ENCODE results near the gene SFRP2. TPM values are rescaled to one million over a fixed set of nuclear protein-coding genes. Genes with fewer than 3 reads are reported as not detected.
A peak's percentile ranks its signal among the peaks of the same experiment; 100 is the strongest.

Gene SFRP2
- total and polyA plus RNA-seq, 2 of the 4 experiments (the other 2 are of a cell fraction), result not detected

DNA sequence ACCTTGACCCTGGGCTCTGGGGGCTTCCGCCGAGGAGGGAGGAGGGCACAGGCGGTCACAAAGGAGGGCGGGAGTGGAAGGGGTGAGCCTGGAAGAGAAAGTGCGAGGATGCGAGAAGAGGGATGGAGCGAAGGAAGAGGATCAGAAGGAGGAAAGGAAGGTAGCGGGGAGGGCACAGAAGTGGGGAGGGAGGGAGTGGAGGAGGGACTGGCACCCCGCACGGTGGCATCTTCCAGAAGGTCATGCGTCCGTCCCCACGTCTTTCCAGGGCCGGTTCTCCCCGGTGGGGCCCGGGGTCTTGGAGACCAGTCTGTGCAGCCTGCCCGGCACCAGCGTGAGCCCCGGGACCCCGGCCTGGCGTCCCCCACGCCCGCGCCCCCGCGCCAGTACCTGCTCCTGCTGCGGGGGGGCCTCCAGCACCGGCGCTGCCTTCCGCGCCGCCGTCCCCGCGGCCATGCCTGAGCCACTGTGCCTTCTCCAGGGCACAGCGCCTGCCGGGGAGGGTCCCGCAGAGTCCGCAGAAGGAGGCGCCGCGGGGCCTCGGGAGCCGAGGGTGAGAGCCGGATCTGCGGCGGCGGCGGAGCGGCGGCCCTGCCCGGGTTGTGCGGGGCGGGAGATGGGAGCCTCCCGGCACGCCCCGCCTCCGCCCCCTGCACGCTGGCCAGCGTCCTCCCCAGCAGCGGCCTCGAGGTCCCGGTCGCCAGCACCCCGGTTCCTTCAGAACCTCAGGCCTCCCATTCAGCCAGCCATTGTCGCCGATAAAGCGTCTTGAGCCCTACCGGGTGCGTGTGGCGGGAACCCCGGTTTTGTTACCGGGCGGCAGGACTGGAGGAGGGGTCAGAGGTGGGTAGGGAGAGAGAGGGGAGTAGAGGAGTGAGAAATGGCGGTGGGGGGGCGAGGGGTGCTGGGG, 29.2 kb downstream of the SFRP2 start, which contains the start of gene RNF175:
Gene RNF175 (minus strand): TSS at position 618 of the 910 bp plus-strand sequence. CDS start 162 bp downstream, at position 456.
- TF ChIP-seq MAFK (IDR thresholded peaks at IDR 0.05; ENCODE audit: low read depth, low read length), result no peak
- no TSS peak for BruUV-seq (replicated peaks)
- Histone ChIP-seq H2BK5ac (ENCODE audit: low read depth, low read length, poor library complexity, severe bottlenecking) (no peak within 1 kb of the TSS), H3K27me3 (ENCODE audit: control insufficient read depth, insufficient read depth, low read length) (peaks cover 33% of the 10 kb centered on the region), H3K9ac (ENCODE audit: low read depth, low read length) (no peak within 1 kb of the TSS), H3K18ac (ENCODE audit: low read depth, low read length) (no peak within 1 kb of the TSS), H4K8ac (ENCODE audit: low read depth in 2 of 2, low read length in 2 of 2) (no peak within 1 kb of the TSS), H3K14ac (replicated peaks; ENCODE audit: low read depth, low read length) (no peak within 1 kb of the TSS), H3K79me1 (ENCODE audit: low read depth in 1 of 2, low read length in 2 of 2) (no peaks in the 10 kb centered on the region), H3K23ac (ENCODE audit: low read depth, low read length) (no peak within 1 kb of the TSS), H2AFZ (replicated peaks; ENCODE audit: low read length, poor library complexity) (peak within 1 kb of the TSS; percentile 66), H3K4ac (ENCODE audit: low read depth, low read length) (no peak within 1 kb of the TSS), H2BK15ac (ENCODE audit: low read depth, low read length) (no peak within 1 kb of the TSS), H3K27ac (ENCODE audit: insufficient read depth, low read length) (no peak within 1 kb of the TSS), H3K4me2 (ENCODE audit: low read depth, low read length) (peak within 1 kb of the TSS; percentile 44; the same call in 1 of the 2 replicates), H2AK5ac (ENCODE audit: low read depth, low read length) (no peak within 1 kb of the TSS), H3K4me1 (ENCODE audit: control insufficient read depth, insufficient read depth, low read length) (no peaks in the 10 kb centered on the region), H2AK9ac (replicated peaks; ENCODE audit: low read depth, low read length, poor library complexity) (no peak within 1 kb of the TSS), H4K5ac (ENCODE audit: low read depth, low read length) (no peak within 1 kb of the TSS), H3K56ac (ENCODE audit: extremely low read depth, insufficient read depth, low read length) (no peak within 1 kb of the TSS), H4K20me1 (ENCODE audit: insufficient read depth, low read length) (no peaks in the 10 kb centered on the region), H2BK20ac (ENCODE audit: low read depth, low read length) (no peak within 1 kb of the TSS), H3K9me3 (ENCODE audit: control insufficient read depth, insufficient read depth, low read length) (no peaks in the 10 kb centered on the region), H3K36me3 (ENCODE audit: control insufficient read depth, insufficient read depth, low read length) (no peaks in the 10 kb centered on the region), H2BK120ac (ENCODE audit: low read depth, low read length) (no peak within 1 kb of the TSS), H3K9me1 (ENCODE audit: insufficient read depth, low read length) (no peaks in the 10 kb centered on the region), H3K4me3 (ENCODE audit: insufficient read depth, low read depth, low read length) (peak within 1 kb of the TSS; percentile 30; the same call in 1 of the 2 replicates), H4K91ac (ENCODE audit: insufficient read depth, low read depth, low read length) (no peak within 1 kb of the TSS)
- in situ Hi-C loops (cut with MboI; ENCODE audit: low sequenced_read_pairs) (no loop called here), dilution Hi-C loops (cut with HindIII; ENCODE audit: low sequenced_read_pairs, unreplicated experiment) (no loop called here), intact Hi-C loops (cut with micrococcal nuclease) (no loop called here)
- peak; percentile 62 for ATAC-seq (ENCODE audit: low read depth)
- CTCF ChIA-PET, result no interaction called here
- POLR2A ChIA-PET (ENCODE audit: unreplicated experiment), result no interaction called here
- DNase-seq, result no peak
- 4% methylated on average over 25 of the region's 76 CpGs; no CpG with 5 or more reads in 1 of the 2 experiments for WGBS, 2 experiments (ENCODE audit: extremely low coverage in 2 of 2, insufficient read length in 1 of 2)
